ENCODE results near the gene DLG1.
A peak's percentile ranks its signal among the peaks of the same experiment; 100 is the strongest.

The DLG1 gene

DNA sequence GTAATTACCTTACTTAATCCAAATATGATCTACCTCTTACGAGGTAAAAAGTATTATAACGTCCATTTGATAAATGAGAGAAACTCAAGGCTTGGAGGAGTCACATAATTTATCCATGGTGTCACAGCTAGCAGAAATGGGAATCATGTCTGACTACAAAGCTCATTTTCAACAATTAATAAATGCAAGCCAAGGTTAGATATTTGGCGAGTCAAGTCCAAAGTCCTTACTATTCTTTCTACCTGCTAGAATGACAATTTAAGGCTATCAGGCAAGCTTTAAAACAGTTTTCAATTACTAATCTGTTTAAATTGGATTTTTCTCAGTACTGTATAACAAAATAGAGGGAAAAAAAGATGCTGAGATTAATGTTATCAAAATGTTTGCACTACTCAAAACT lies 68.6 kb downstream of the DLG1 start:
- no peak for TF ChIP-seq CTCF (IDR thresholded peaks at IDR 0.05; ENCODE audit: low read depth, low read length)
- in situ Hi-C loops (cut with HindIII; ENCODE audit: low sequenced_read_pairs): no loop called here
- no peak for DNase-seq (ENCODE audit: low read depth, low spot score)
- no peak overlapping the region for H3K4me3 ChIP-seq (ENCODE audit: low read depth, low read length)

GRCh38 chr3:197229178-197229577 lies 69.2 kb downstream of the DLG1 start:
- in situ Hi-C loops (cut with HindIII; ENCODE audit: low sequenced_read_pairs): no loop called here
- no peak for TF ChIP-seq CTCF (IDR thresholded peaks at IDR 0.05; ENCODE audit: low read depth, low read length)
- no peak for DNase-seq (ENCODE audit: low read depth, low spot score)
- no peak overlapping the region for H3K4me3 ChIP-seq (ENCODE audit: low read depth, low read length)

- DNase-seq (ENCODE audit: low read depth, low spot score): no peak
- in situ Hi-C loops (cut with HindIII; ENCODE audit: low sequenced_read_pairs): no loop called here
- H3K4me3 ChIP-seq (ENCODE audit: low read depth, low read length): no peak overlapping the region
- no peak for TF ChIP-seq CTCF (IDR thresholded peaks at IDR 0.05; ENCODE audit: low read depth, low read length)
Measured at GRCh38 chr3:197227780-197228574, 70.4 kb downstream of the DLG1 start.

GRCh38 chr3:197226179-197226578 lies 72.2 kb downstream of the DLG1 start:
- TF ChIP-seq CTCF (IDR thresholded peaks at IDR 0.05; ENCODE audit: low read depth, low read length): no peak
- no peak for DNase-seq (ENCODE audit: low read depth, low spot score)
- H3K4me3 ChIP-seq (ENCODE audit: low read depth, low read length): no peak overlapping the region
- in situ Hi-C loops (cut with HindIII; ENCODE audit: low sequenced_read_pairs): no loop called here

GRCh38 chr3:197225579-197225978 lies 72.8 kb downstream of the DLG1 start:
- no peak for DNase-seq (ENCODE audit: low read depth, low spot score)
- no peak for TF ChIP-seq CTCF (IDR thresholded peaks at IDR 0.05; ENCODE audit: low read depth, low read length)
- no peak overlapping the region for H3K4me3 ChIP-seq (ENCODE audit: low read depth, low read length)
- in situ Hi-C loops (cut with HindIII; ENCODE audit: low sequenced_read_pairs): no loop called here

DNA sequence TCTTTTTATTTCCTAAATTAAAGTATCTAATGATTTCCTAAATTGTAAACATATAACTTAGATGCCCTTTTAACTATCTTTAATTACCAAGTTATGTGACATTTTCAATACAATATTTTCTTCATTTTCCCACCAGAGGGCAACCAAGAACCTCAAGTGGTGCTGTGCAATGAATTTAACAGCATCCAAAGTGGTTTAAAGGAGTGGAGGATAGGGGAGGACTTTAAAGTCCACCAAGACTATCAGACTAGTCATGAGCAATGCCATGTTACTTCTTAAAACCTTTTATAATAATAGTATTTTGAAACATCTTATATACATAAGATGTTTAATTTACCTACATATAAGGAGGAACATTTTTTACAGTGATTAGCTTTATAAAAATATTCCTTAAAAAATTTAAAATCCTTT lies 74.4 kb downstream of the DLG1 start:
- peak; percentile 66 for DNase-seq (ENCODE audit: low read depth, low spot score)
- H3K4me3 ChIP-seq (ENCODE audit: low read depth, low read length): no peak overlapping the region
- in situ Hi-C loops (cut with HindIII; ENCODE audit: low sequenced_read_pairs): no loop called here
- peak; percentile 52 for TF ChIP-seq CTCF (IDR thresholded peaks at IDR 0.05; ENCODE audit: low read depth, low read length)
